Hepatocyte (in vitro differentiated cells): Measurements from ENCODE around the gene GOLGA1. TPM values are rescaled to one million over a fixed set of nuclear protein-coding genes. Genes with fewer than 3 reads are reported as not detected.

Experiments used
- DNase-seq: peaks from one replicate; pipeline ENCODE4 v3.0.0-alpha.2; 2016; ENCODE audit warnings: low spot score
- H2AFZ ChIP-seq: fragments of 200-600 bp; sonication (generic); 2 replicates; pipeline ENCODE4 v1.6.0; 2016; ENCODE audit warnings: antibody characterized with exemption, mild to moderate bottlenecking
- H3K27ac ChIP-seq: fragments of 200-600 bp; sonication (generic); 2 replicates; pipeline ENCODE4 v1.5.1; 2016; ENCODE audit warnings: mild to moderate bottlenecking
- H3K27me3 ChIP-seq: fragments of 200-600 bp; sonication (generic); 2 replicates; pipeline ENCODE4 v1.6.1; 2016
- H3K36me3 ChIP-seq: fragments of 200-600 bp; sonication (generic); replicated peaks from 2 replicates; pipeline ENCODE4 v1.5.1; 2016; ENCODE audit warnings: low read depth; ENCODE audit not compliant: insufficient read depth
- H3K4me1 ChIP-seq: fragments of 200-600 bp; sonication (generic); 2 replicates; pipeline ENCODE4 v1.5.1; 2016; ENCODE audit warnings: mild to moderate bottlenecking, moderate library complexity; ENCODE audit not compliant: insufficient read depth
- H3K4me2 ChIP-seq: fragments of 200-600 bp; sonication (generic); 2 replicates; pipeline ENCODE4 v1.6.0; 2016
- H3K4me3 ChIP-seq: fragments of 200-600 bp; sonication (generic); 2 replicates; pipeline ENCODE4 v1.5.1; 2016; ENCODE audit warnings: mild to moderate bottlenecking
- H3K79me2 ChIP-seq: fragments of 200-600 bp; sonication (generic); 2 replicates; pipeline ENCODE4 v1.6.0; 2017; ENCODE audit warnings: mild to moderate bottlenecking
- H3K9me2 ChIP-seq: fragments of 200-600 bp; sonication (generic); replicated peaks from 2 replicates; pipeline ENCODE4 v1.6.0; 2017; ENCODE audit warnings: mild to moderate bottlenecking; ENCODE audit not compliant: insufficient read depth
- H3K9me3 ChIP-seq: fragments of 200-600 bp; sonication (generic); 2 replicates; pipeline ENCODE4 v1.5.1; 2016; ENCODE audit warnings: low read depth, mild to moderate bottlenecking
- H4K20me1 ChIP-seq: fragments of 200-600 bp; sonication (generic); 2 replicates; pipeline ENCODE4 v1.6.0; 2016; ENCODE audit warnings: mild to moderate bottlenecking; ENCODE audit not compliant: insufficient read depth, poor library complexity, severe bottlenecking
- EZH2 ChIP-seq: fragments of 200-600 bp; sonication (generic); IDR thresholded peaks from 2 replicates; pipeline ENCODE4 v1.6.1; 2016; ENCODE audit warnings: antibody characterized with exemption, mild to moderate bottlenecking, borderline replicate concordance
- EZH2phosphoT487 ChIP-seq: fragments of 200-600 bp; sonication (generic); IDR thresholded peaks from one replicate; pipeline ENCODE4 v1.6.1; 2018; ENCODE audit warnings: antibody characterized with exemption, mild to moderate bottlenecking, low read depth, moderate library complexity; ENCODE audit not compliant: unreplicated experiment, severe bottlenecking
- WGBS: methylation state at CpG from one replicate; pipeline ENCODE4 v1.1.6; 2016; ENCODE audit warnings: low lambda C conversion rate; ENCODE audit errors: missing lambda C conversion rate; 5-methylcytosine and 5-hydroxymethylcytosine counted together
- polyA plus RNA-seq: library from polyadenylated mRNA; unstranded; fragments of >200 nt; fragmentation: Nextera tagmentation; extraction: Ambion mirVana; gene quantifications from 2 replicates; pipeline ENCODE4 v1.2.1, GENCODE V29; 2016
- total RNA-seq: library from RNA; depleted of rRNA; stranded (reverse); fragments of >200 nt; gene quantifications from 2 replicates; pipeline ENCODE4 v1.2.3, GENCODE V29; 2014
- TF ChIP-seq, protein P1 (sequence below): fragments of 200-600 bp; sonication (generic); IDR thresholded peaks from 2 replicates; pipeline ENCODE4 v1.5.1; 2016; ENCODE audit warnings: antibody characterized with exemption, mild to moderate bottlenecking; ENCODE audit not compliant: poor library complexity

Gene GOLGA1
- total and polyA plus RNA-seq, 2 experiments from 2014 or later = 10.1 to 12.9 TPM

DNA sequence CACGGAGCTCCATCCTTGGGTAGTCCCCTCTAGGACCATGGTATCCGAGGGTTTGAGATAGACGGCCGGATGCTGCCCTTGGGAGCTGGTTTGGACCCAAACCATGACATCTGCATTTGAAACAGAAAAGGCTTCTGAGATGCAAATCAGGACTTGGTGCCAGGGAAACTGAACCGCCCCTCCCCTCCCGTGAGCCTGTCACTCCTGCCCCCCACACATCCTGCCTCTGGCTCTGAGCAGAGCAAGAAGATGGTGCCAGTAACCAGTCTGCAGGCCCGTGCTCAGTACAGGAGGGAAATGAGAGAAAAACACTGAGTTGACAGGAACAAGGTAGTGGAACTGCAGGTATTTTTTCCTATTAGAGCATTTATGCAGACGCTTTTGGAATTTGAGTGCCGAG lies 60.4 kb downstream of the GOLGA1 start:
- Histone ChIP-seq H3K4me1 (no peaks in the 10 kb centered on the region), H4K20me1 (no peaks in the 10 kb centered on the region), H2AFZ (no peak overlapping the region), H3K27ac (no peak overlapping the region), H3K27me3 (no peaks in the 10 kb centered on the region), H3K36me3 (no peaks in the 10 kb centered on the region), H3K9me3 (no peaks in the 10 kb centered on the region), H3K4me3 (no peak overlapping the region), H3K4me2 (no peak overlapping the region), H3K79me2 (peaks cover 5% of the 10 kb centered on the region), H3K9me2 (no peaks in the 10 kb centered on the region)
- no peak for DNase-seq
- 66% methylated on average over 9 of the region's 9 CpGs for WGBS
- no peak for TF ChIP-seq EZH2phosphoT487
- no peak for TF ChIP-seq EZH2
- TF ChIP-seq, protein P1, sequence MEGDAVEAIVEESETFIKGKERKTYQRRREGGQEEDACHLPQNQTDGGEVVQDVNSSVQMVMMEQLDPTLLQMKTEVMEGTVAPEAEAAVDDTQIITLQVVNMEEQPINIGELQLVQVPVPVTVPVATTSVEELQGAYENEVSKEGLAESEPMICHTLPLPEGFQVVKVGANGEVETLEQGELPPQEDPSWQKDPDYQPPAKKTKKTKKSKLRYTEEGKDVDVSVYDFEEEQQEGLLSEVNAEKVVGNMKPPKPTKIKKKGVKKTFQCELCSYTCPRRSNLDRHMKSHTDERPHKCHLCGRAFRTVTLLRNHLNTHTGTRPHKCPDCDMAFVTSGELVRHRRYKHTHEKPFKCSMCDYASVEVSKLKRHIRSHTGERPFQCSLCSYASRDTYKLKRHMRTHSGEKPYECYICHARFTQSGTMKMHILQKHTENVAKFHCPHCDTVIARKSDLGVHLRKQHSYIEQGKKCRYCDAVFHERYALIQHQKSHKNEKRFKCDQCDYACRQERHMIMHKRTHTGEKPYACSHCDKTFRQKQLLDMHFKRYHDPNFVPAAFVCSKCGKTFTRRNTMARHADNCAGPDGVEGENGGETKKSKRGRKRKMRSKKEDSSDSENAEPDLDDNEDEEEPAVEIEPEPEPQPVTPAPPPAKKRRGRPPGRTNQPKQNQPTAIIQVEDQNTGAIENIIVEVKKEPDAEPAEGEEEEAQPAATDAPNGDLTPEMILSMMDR = no peak

DNA sequence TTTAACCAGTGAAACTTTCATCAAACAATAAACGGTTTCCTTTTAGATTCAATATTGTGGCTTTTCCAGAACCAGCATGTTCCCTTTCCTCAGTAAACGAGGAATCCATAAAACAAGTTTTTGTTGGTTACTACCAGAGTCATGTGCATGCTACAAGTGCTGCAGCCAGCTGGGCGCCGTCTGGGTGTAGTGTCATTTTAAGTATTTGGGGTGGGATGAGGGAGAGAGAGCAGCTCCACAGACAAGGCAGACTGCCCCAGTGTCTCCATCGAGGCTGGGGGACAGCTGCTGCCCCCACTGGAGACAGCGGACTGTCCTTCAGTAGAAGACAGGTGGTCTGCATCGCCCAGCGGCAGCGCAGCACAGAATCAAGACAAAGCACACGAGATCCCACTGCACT lies 61.7 kb downstream of the GOLGA1 start:
- H3K9me3 ChIP-seq = no peaks in the 10 kb centered on the region
- no peaks in the 10 kb centered on the region for H3K9me2 ChIP-seq
- H3K27me3 ChIP-seq = no peaks in the 10 kb centered on the region
- no peaks in the 10 kb centered on the region for H4K20me1 ChIP-seq
- H3K4me2 ChIP-seq = no peak overlapping the region
- WGBS = 79% methylated on average over 10 of the region's 10 CpGs
- H3K4me1 ChIP-seq = no peaks in the 10 kb centered on the region
- no peak overlapping the region for H2AFZ ChIP-seq
- no peak for DNase-seq
- no peak for TF ChIP-seq EZH2
- no peak for TF ChIP-seq EZH2phosphoT487
- TF ChIP-seq, protein P1 = no peak
- peaks cover 18% of the 10 kb centered on the region for H3K79me2 ChIP-seq
- no peak overlapping the region for H3K4me3 ChIP-seq
- H3K36me3 ChIP-seq = no peaks in the 10 kb centered on the region
- no peak overlapping the region for H3K27ac ChIP-seq

DNA sequence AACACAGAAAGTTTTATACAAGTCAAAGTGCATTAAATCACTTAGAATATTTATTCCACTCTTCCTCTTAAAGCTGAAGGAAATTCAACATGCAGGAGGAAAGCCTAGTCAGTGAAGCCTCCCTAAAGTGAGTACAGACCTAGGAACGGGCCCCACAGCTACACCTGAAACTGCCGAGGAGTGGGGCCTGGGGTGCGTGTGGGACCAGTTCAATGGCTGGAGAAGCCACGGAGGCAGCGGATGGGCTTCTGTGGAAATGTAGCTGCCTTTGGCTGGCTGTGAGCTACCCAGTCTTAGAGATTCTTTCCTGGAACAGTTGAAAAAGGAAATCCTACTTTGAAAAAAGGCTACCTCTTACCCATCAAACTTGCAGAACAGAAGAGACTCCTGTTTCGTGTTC lies 62.4 kb downstream of the GOLGA1 start:
- no peaks in the 10 kb centered on the region for H3K27me3 ChIP-seq
- H3K9me3 ChIP-seq = no peaks in the 10 kb centered on the region
- H3K4me2 ChIP-seq = no peak overlapping the region
- DNase-seq = no peak
- peak overlapping the region; percentile 37 for H3K27ac ChIP-seq
- 92% methylated on average over 6 of the region's 6 CpGs for WGBS
- no peaks in the 10 kb centered on the region for H3K9me2 ChIP-seq
- H3K4me3 ChIP-seq = no peak overlapping the region
- H3K36me3 ChIP-seq = no peaks in the 10 kb centered on the region
- no peak overlapping the region for H2AFZ ChIP-seq
- H3K79me2 ChIP-seq = peaks cover 25% of the 10 kb centered on the region
- H3K4me1 ChIP-seq = no peaks in the 10 kb centered on the region
- peaks cover 6% of the 10 kb centered on the region for H4K20me1 ChIP-seq
- TF ChIP-seq EZH2phosphoT487 = no peak
- TF ChIP-seq, protein P1 = no peak

DNA sequence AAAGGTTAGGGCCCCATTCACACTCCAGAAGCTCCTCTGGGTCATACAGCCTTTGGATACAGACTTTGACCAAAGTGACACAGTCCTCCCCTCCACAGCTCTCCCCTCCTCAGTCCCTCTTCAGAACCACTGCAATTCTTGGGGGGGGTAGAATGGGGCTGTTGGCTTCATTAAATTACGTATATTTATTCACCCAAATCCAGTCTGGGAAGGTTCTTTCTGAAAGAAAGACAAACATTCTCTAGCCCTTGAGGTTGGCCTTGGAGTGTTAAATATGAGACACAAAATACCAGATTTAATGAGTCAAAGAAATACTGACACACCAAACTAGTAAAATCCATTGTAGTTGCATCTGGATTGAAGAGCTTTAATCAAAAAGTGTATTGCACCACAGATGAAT lies 62.9 kb downstream of the GOLGA1 start:
- Histone ChIP-seq H3K9me2 (no peaks in the 10 kb centered on the region), H3K4me1 (no peaks in the 10 kb centered on the region), H3K27ac (peak overlapping the region; percentile 37), H3K4me3 (no peak overlapping the region), H3K36me3 (no peaks in the 10 kb centered on the region), H2AFZ (no peak overlapping the region), H3K4me2 (no peak overlapping the region), H3K79me2 (peaks cover 30% of the 10 kb centered on the region), H3K27me3 (no peaks in the 10 kb centered on the region), H3K9me3 (no peaks in the 10 kb centered on the region), H4K20me1 (peaks cover 11% of the 10 kb centered on the region)
- TF ChIP-seq, protein P1 = no peak
- no peak for TF ChIP-seq EZH2phosphoT487
- TF ChIP-seq EZH2 = no peak
- WGBS = 94% methylated on average over 1 of the region's 1 CpG
- no peak for DNase-seq
